Kidney epithelial cell (primary cell): ENCODE results near the gene FOCAD. TPM values are rescaled to one million over a fixed set of nuclear protein-coding genes. Genes with fewer than 3 reads are reported as not detected.

Source experiments
- DNase-seq: peaks from one replicate; pipeline ENCODE4 v3.0.0-alpha.2; 2010; ENCODE audit warnings: low read depth
- H3K27me3 ChIP-seq: 2 replicates; pipeline ENCODE4 v1.6.0; 2011; ENCODE audit warnings: low read length; ENCODE audit not compliant: control insufficient read depth, insufficient read depth
- H3K36me3 ChIP-seq: 2 replicates; pipeline ENCODE4 v1.5.1; 2011; ENCODE audit warnings: low read length; ENCODE audit not compliant: control insufficient read depth, insufficient read depth
- H3K4me3 ChIP-seq: 2 replicates; pipeline ENCODE4 v1.5.1; 2011; ENCODE audit warnings: low read depth, mild to moderate bottlenecking, control low read depth, low read length
- CTCF ChIP-seq: IDR thresholded peaks from 2 replicates; pipeline ENCODE4 v1.5.1; 2011; ENCODE audit warnings: mild to moderate bottlenecking, moderate library complexity, low read length, control low read depth, inconsistent platforms; ENCODE audit not compliant: insufficient read depth, poor library complexity, severe bottlenecking
- total RNA-seq: library from RNA; depleted of rRNA; stranded (reverse); fragments of >200 nt; gene quantifications from 2 replicates; pipeline ENCODE4 v1.2.3, GENCODE V29; 2015

FOCAD gene
- total RNA-seq, 1 donor from 2014 or later = 62.9 TPM

DNA sequence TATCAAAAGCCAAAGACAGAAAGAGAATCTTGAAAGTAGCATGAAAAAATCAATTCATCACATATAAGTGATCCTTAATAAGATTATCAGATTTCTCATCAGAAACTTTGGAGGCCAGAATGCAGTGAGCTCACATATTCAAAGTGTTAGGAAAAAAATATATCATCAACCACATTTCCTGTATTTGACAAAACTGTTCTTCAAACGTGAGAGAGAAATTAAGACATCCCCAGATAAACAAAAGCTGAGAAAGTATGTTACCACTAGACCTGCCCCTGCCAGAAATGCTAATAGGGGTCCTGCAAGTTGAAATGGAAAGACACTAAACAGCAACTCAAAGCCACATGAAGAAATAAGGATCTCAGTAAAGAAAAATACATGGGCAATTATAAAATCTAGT lies 317.5 kb downstream of the FOCAD start:
- TF ChIP-seq CTCF = no peak
- no peak for DNase-seq
- H3K27me3 ChIP-seq = no peaks in the 10 kb centered on the region
- no peaks in the 10 kb centered on the region for H3K36me3 ChIP-seq
- no peak overlapping the region for H3K4me3 ChIP-seq

- no peak for DNase-seq
- Histone ChIP-seq H3K4me3 (no peak overlapping the region), H3K27me3 (no peaks in the 10 kb centered on the region), H3K36me3 (no peaks in the 10 kb centered on the region)
- TF ChIP-seq CTCF = no peak
These were observed 318.0 kb downstream of the FOCAD start for GRCh38 chr9:21002040-21002439.

DNA sequence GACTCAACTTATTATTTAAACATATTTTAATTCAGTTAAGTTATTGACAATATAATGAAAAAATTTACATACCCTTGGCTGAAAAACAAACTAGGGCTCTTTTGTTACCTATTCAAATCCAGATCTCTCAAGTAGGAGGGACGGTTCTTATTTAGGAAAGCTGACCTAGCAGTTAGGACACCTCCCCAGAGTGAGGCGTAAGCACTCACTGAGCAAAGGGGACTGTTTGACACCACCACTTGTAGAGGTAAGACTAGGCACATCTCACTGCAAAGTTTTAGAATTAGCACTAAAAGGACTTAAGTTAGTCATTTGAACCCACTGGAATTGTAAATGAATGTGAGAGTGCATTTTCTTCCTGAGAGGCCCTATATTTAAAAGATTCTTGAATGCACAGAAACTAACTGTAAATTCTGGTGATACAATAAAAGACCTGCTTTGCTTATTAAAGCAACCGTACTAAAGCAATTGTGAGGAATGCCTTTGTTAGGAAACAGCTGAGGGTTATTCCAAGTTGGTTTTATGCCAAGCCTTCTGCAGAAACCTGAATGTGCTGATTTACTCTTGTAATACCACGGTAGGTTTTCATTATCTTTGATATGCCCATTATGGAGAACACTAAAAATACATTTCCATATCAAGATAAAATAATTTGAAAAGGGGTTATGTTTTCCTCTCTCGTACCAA lies 331.2 kb downstream of the FOCAD start:
- Histone ChIP-seq H3K4me3 (no peak overlapping the region), H3K27me3 (no peaks in the 10 kb centered on the region), H3K36me3 (no peaks in the 10 kb centered on the region)
- TF ChIP-seq CTCF = no peak
- DNase-seq = no peak

- DNase-seq = no peak
- TF ChIP-seq CTCF = no peak
- no peak overlapping the region for H3K4me3 ChIP-seq
- H3K36me3 ChIP-seq = no peaks in the 10 kb centered on the region
- H3K27me3 ChIP-seq = no peaks in the 10 kb centered on the region
These were observed 331.9 kb downstream of the FOCAD start for GRCh38 chr9:21015995-21016394.

DNA sequence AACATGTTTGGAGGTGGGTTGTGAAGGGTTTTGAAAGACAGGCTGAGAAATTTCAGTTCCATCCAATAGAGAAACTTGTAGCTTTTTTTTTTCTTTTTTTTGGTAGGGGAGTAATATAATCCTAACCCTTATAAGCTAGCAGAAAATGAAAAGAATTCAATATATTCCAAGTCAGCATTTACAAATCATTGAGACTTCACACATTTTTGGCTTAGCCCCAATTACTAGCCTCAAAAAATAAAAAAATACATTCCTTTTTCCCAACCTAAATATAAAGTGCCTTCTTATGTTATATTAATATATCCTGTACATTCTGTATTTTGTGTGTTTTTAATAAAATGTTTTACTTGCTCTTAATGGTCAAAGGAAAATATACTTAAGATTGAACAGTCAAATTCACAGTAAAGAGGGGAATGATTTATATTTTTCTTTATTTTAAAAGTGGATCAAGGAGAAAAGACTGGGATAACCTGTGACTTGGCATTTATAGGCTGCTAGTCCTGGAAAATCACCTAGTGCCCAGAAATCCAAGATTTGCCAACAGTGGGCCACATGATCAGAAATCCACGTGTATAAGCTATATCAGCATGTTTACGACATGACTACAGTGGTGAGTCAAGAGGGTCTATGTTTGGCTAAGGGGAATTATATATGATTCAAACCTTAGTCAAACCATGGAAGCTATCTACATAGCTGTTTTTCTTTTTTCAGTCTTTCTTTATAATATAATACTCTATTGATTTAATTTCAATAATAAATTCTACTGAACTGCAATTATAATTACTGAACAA lies 332.8 kb downstream of the FOCAD start:
- no peak for DNase-seq
- Histone ChIP-seq H3K27me3 (no peaks in the 10 kb centered on the region), H3K36me3 (no peaks in the 10 kb centered on the region), H3K4me3 (no peak overlapping the region)
- no peak for TF ChIP-seq CTCF
